Peyer's patch (tissue), 4 donors: ENCODE data around the gene RASAL3. TPM values are rescaled to one million over a fixed set of nuclear protein-coding genes. Genes with fewer than 3 reads are reported as not detected.

Experiments
- DNase-seq, 3 donors: peaks; one replicate each; pipeline ENCODE4 v3.0.0-alpha.2; 2017 to 2019
- H3K27ac ChIP-seq, 4 donors: fragments of 200-600 bp; sonication (generic); one replicate each; pipeline ENCODE4 v1.5.1; 2016 to 2019
- H3K27me3 ChIP-seq, 2 donors: fragments of 200-600 bp; sonication (generic); one replicate each; pipeline ENCODE4 v1.5.1; 2019
- H3K36me3 ChIP-seq, 3 donors: fragments of 200-600 bp; sonication (generic); one replicate each; pipeline ENCODE4 v1.5.1; 2016 to 2019
- H3K4me1 ChIP-seq, 4 donors: fragments of 200-600 bp; sonication (generic); one replicate each; pipeline ENCODE4 v1.5.1; 2016 to 2019
- H3K4me3 ChIP-seq, 4 donors: fragments of 200-600 bp; sonication (generic); 1 replicate in 3 of 4; 2 replicates in 1 of 4; pipeline ENCODE4 v1.5.1; 2016 to 2019; ENCODE audit warnings: mild to moderate bottlenecking in 1 of 4
- H3K9me3 ChIP-seq, 4 donors: fragments of 200-600 bp; sonication (generic); one replicate each; pipeline ENCODE4 v1.5.1; 2016 to 2019; ENCODE audit warnings: mild to moderate bottlenecking in 1 of 4
- POLR2A ChIP-seq, 2 donors: fragments of 450-650 bp; IDR thresholded peaks; one replicate each; pipeline ENCODE4 v1.5.1; 2017; ENCODE audit warnings: antibody characterized with exemption in 2 of 2, mild to moderate bottlenecking in 2 of 2, moderate library complexity in 2 of 2
- total RNA-seq, 4 donors: library from RNA; depleted of rRNA; stranded (reverse); fragments of >200 nt; gene quantifications; one replicate each; pipeline ENCODE4 v1.1.0, GENCODE V29; 2016
- TF ChIP-seq, protein P1 (sequence below), 6 experiments: fragments of 450-650 bp in 4 of 6; fragments of 200-600 bp in 2 of 6; sonication (generic) in 1 of 6; IDR thresholded peaks; one replicate each; pipeline ENCODE4 v1.5.1; 2017 to 2019; ENCODE audit warnings: antibody characterized with exemption in 6 of 6, mild to moderate bottlenecking in 3 of 6, moderate library complexity in 1 of 6

Gene RASAL3
- total RNA-seq, 4 donors from 2014 or later = 6.6 to 66.0 (median 6.9) TPM

DNA sequence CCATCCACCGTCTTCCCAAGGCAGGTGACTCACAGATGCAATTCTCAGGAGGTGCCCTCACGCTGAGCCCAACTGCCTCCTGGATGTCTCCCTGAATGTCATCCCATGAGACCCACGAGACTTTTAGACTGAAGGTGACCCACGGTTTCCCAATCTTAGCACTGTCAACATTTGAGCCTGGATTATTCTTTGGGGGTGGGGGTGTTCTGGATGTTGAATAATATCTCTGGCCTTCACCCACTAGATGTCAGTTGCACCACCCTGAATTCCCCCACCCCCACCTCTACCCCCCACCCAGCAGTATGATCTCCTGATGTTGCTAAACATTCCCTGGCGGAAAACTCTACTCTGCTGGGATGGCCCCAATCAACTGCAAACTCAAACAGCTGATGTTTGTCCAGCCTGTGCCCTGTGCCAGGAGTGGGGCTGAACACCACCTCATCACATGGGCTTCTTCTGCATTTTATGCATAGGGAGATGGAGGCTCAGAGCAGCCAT, 41.8 kb upstream of the RASAL3 start:
- DNase-seq = no peak
- TF ChIP-seq, protein P1, sequence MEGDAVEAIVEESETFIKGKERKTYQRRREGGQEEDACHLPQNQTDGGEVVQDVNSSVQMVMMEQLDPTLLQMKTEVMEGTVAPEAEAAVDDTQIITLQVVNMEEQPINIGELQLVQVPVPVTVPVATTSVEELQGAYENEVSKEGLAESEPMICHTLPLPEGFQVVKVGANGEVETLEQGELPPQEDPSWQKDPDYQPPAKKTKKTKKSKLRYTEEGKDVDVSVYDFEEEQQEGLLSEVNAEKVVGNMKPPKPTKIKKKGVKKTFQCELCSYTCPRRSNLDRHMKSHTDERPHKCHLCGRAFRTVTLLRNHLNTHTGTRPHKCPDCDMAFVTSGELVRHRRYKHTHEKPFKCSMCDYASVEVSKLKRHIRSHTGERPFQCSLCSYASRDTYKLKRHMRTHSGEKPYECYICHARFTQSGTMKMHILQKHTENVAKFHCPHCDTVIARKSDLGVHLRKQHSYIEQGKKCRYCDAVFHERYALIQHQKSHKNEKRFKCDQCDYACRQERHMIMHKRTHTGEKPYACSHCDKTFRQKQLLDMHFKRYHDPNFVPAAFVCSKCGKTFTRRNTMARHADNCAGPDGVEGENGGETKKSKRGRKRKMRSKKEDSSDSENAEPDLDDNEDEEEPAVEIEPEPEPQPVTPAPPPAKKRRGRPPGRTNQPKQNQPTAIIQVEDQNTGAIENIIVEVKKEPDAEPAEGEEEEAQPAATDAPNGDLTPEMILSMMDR (IDR thresholded peaks at IDR 0.05) = no peak
- TF ChIP-seq POLR2A (IDR thresholded peaks at IDR 0.05) = no peak
- no peak overlapping the region for H3K4me3 ChIP-seq
- H3K36me3 ChIP-seq = no peaks in the 10 kb centered on the region
- no peak overlapping the region for H3K27ac ChIP-seq
- H3K4me1 ChIP-seq = no peaks in the 10 kb centered on the region
- peaks cover 0 to 6% (median 0%) of the 10 kb centered on the region in 4 donors for H3K9me3 ChIP-seq
- peaks cover 0 to 3% of the 10 kb centered on the region in 2 donors for H3K27me3 ChIP-seq

DNA sequence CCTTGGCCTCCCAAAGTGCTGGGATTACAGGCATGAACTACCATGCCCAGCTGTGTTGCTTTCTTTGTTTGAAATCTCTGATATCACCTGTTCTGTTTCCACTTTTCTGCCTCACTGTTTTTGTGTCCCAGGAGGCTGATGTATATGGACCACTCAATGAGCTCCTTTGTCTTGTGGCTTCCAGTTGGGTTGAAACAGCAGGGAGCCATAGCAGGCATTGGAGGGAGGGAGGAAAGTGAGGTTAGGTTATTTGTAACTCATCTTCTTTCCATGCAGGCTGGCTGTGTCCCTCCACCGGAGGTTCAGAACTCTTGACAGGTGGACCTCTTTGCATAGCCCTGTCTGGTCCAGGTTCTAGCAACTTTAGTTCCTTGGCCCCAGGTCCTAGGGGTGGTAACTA, 37.9 kb upstream of the RASAL3 start:
- TF ChIP-seq, protein P1 (IDR thresholded peaks at IDR 0.05) = no peak
- TF ChIP-seq POLR2A (IDR thresholded peaks at IDR 0.05) = no peak

DNA sequence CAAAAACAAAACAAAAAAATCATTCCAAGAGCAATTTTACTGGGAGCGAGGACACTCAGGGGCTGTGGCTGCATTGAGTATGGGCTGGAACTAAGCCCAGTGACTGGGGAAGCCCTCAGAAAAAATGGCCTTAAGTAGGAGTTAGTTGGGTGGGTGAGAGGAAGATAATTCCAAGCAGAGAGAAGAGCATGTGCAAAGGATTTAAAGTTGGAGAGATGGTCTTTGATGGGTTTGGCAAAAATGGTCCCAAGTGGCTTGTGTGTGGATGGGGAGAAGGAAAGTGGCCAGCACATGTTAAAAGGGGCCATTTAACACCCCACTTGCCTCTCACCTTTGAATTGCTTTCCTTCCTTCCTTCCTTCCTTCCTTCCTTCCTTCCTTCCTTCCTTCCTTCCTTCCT, 37.3 kb upstream of the RASAL3 start:
- H3K27ac ChIP-seq = no peak overlapping the region
- H3K9me3 ChIP-seq = peaks cover 0 to 6% (median 0%) of the 10 kb centered on the region in 4 donors
- no peaks in the 10 kb centered on the region for H3K36me3 ChIP-seq
- no peak for DNase-seq
- no peaks in the 10 kb centered on the region for H3K4me1 ChIP-seq
- TF ChIP-seq, protein P1 (IDR thresholded peaks at IDR 0.05) = no peak
- TF ChIP-seq POLR2A (IDR thresholded peaks at IDR 0.05) = no peak
- no peaks in the 10 kb centered on the region for H3K27me3 ChIP-seq
- H3K4me3 ChIP-seq = no peak overlapping the region

More for the DNA sequence above, 37.9 kb upstream of the RASAL3 start:
- H3K9me3 ChIP-seq = peaks cover 0 to 6% (median 0%) of the 10 kb centered on the region in 4 donors
- H3K4me1 ChIP-seq = no peaks in the 10 kb centered on the region
- H3K27me3 ChIP-seq = no peaks in the 10 kb centered on the region
- no peak for DNase-seq
- no peaks in the 10 kb centered on the region for H3K36me3 ChIP-seq
- H3K27ac ChIP-seq = no peak overlapping the region
- no peak overlapping the region for H3K4me3 ChIP-seq

DNA sequence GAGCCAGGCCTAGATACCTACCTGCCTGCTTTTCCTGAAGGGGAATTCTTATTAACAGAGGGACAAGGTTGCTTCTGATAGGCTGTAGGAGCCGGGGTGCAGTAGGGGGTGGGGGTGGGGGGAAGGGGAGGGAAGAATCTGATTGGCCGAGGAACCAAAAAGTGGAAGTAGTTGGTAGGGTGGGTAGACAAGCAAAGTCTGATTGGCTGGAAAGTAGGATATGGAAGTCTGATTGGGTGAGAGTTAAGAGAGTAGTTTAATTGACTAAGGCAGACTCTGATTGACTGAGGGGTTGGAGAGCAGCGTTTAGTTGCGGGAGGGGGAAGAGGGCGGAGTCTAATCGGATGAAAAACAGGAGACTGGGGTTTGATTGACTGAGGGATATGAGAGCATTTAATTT, 34.6 kb upstream of the RASAL3 start:
- Histone ChIP-seq H3K4me1 (no peaks in the 10 kb centered on the region), H3K9me3 (no peaks in the 10 kb centered on the region), H3K4me3 (no peak overlapping the region), H3K36me3 (no peaks in the 10 kb centered on the region), H3K27me3 (no peaks in the 10 kb centered on the region), H3K27ac (no peak overlapping the region)
- TF ChIP-seq, protein P1 (IDR thresholded peaks at IDR 0.05) = no peak
- TF ChIP-seq POLR2A (IDR thresholded peaks at IDR 0.05) = no peak
- DNase-seq = no peak

DNA sequence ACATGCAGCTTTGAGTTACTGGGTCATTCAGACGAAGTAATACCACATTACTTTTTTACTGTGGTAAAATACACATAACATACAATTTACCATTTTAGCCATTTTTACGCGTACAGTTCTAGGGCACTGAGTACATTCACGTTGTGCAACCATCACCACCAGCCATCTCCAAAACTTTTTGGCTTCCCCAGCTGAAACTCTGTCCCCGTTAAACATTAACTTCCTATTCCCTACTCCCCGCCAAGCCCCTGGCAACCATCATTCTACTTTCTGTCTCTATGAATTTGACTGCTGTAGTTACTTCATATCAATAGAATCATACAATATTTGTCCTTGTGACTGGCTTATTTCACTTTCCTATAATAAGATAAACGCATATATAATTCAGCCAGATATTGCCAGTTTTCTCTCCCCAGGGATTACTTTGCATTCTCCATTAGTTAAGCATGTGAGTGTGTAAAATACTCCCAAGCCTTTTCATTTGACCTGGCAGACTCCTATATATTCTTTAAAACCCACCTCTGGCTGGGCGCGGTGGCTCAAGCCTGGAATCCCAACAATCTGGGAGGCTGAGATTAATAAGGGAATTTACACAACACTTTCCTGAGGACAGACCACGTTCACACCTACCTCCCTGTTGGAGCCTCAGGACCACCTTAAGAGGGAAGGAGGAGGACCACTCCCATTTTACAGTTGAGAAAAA, 34.0 kb upstream of the RASAL3 start:
- H3K4me3 ChIP-seq = no peak overlapping the region
- no peak for DNase-seq
- H3K4me1 ChIP-seq = no peaks in the 10 kb centered on the region
- no peaks in the 10 kb centered on the region for H3K36me3 ChIP-seq
- H3K27ac ChIP-seq = no peak overlapping the region
- no peaks in the 10 kb centered on the region for H3K27me3 ChIP-seq
- TF ChIP-seq POLR2A (IDR thresholded peaks at IDR 0.05) = no peak
- TF ChIP-seq, protein P1 (IDR thresholded peaks at IDR 0.05) = no peak
- H3K9me3 ChIP-seq = no peaks in the 10 kb centered on the region
